GM18498 (cell line): ENCODE results near the gene PNMT.
"Not testable (repeated sequence)": the region's sequence is repeated elsewhere in the genome, so short reads cannot be mapped to it uniquely, and the experiment has no call there.

Source experiments
- ATAC-seq: cut with Tn5 transposase; IDR thresholded peaks from one replicate; pipeline ENCODE4 v1.9.1; 2021; ENCODE audit warnings: mild to moderate bottlenecking, moderate library complexity; ENCODE audit not compliant: unreplicated experiment

The PNMT gene

GRCh38 chr17:39704821-39705551 lies 36.7 kb downstream of the PNMT start:
- no peak for ATAC-seq

GRCh38 chr17:39705786-39706348 lies 37.6 kb downstream of the PNMT start:
- no peak for ATAC-seq

- no peak for ATAC-seq
Observed at GRCh38 chr17:39706383-39706782, 38.1 kb downstream of the PNMT start.

GRCh38 chr17:39706921-39707337 lies 38.7 kb downstream of the PNMT start:
- no peak for ATAC-seq

GRCh38 chr17:39709319-39709997 lies 41.2 kb downstream of the PNMT start:
- no peak for ATAC-seq

GRCh38 chr17:39709998-39710964 lies 42.0 kb downstream of the PNMT start:
- ATAC-seq = no peak

GRCh38 chr17:39711071-39711470 lies 42.8 kb downstream of the PNMT start:
- not testable (repeated sequence) for ATAC-seq

GRCh38 chr17:39711851-39712250 lies 43.6 kb downstream of the PNMT start:
- no peak for ATAC-seq

- no peak for ATAC-seq
Observed at GRCh38 chr17:39714234-39714633, 46.0 kb downstream of the PNMT start.

- ATAC-seq = no peak
Observed at GRCh38 chr17:39715375-39716072, 47.3 kb downstream of the PNMT start.

GRCh38 chr17:39716073-39716818 lies 48.0 kb downstream of the PNMT start:
- no peak for ATAC-seq

- no peak for ATAC-seq
Observed at GRCh38 chr17:39716879-39717536, 48.8 kb downstream of the PNMT start.

GRCh38 chr17:39717660-39718059 lies 49.4 kb downstream of the PNMT start:
- no peak for ATAC-seq

- ATAC-seq = no peak
Observed at GRCh38 chr17:39719563-39720355, 51.5 kb downstream of the PNMT start.
